ENCODE data around the gene PLXNA3.

The PLXNA3 gene

DNA sequence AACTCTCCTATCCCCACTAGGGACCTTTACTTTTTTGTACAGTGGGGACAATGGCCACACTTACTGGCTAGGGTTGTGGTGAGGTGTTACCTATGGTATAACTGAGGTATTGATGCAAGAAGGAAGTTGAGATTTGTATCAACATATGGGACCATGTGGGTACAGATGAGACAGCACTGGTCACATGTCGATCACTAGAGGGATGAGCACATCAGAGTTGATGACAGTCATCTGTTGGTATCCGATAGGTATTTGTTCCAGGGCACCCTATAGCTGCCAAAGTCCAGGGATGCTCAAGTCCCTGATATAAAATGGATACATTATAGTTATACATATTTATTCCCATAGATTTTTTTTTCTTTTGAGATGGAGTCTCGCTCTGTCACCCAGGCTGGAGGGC lies 44.9 kb downstream of the PLXNA3 start:
- Histone ChIP-seq H2AFZ (ENCODE audit: low read length) (no peak overlapping the region), H3K9ac (ENCODE audit: low read length) (no peak overlapping the region), H3K4me3 (ENCODE audit: low read length) (no peak overlapping the region), H3F3A (ENCODE audit: insufficient read depth, low read length) (no peaks in the 10 kb centered on the region), H4K20me1 (ENCODE audit: insufficient read depth, low read length) (no peaks in the 10 kb centered on the region), H3K27me3 (replicated peaks; ENCODE audit: insufficient read depth, low read length) (no peaks in the 10 kb centered on the region), H3K9me3 (replicated peaks; ENCODE audit: insufficient read depth, low read length) (no peaks in the 10 kb centered on the region), H3K4me2 (ENCODE audit: low read depth, low read length) (no peak overlapping the region), H3K4me1 (ENCODE audit: low read length) (no peaks in the 10 kb centered on the region), H3K9me2 (replicated peaks; ENCODE audit: insufficient read depth, low read length) (no peaks in the 10 kb centered on the region), H3K36me3 (replicated peaks; ENCODE audit: insufficient read depth, low read length) (no peaks in the 10 kb centered on the region), H3K79me2 (ENCODE audit: low read length) (no peaks in the 10 kb centered on the region), H3K27ac (ENCODE audit: low read length) (no peak overlapping the region)
- TF ChIP-seq EZH2phosphoT487 (IDR thresholded peaks at IDR 0.05; ENCODE audit: low read length): no peak
- TF ChIP-seq, protein P1, sequence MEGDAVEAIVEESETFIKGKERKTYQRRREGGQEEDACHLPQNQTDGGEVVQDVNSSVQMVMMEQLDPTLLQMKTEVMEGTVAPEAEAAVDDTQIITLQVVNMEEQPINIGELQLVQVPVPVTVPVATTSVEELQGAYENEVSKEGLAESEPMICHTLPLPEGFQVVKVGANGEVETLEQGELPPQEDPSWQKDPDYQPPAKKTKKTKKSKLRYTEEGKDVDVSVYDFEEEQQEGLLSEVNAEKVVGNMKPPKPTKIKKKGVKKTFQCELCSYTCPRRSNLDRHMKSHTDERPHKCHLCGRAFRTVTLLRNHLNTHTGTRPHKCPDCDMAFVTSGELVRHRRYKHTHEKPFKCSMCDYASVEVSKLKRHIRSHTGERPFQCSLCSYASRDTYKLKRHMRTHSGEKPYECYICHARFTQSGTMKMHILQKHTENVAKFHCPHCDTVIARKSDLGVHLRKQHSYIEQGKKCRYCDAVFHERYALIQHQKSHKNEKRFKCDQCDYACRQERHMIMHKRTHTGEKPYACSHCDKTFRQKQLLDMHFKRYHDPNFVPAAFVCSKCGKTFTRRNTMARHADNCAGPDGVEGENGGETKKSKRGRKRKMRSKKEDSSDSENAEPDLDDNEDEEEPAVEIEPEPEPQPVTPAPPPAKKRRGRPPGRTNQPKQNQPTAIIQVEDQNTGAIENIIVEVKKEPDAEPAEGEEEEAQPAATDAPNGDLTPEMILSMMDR (IDR thresholded peaks at IDR 0.05; ENCODE audit: low read length): no peak
- TF ChIP-seq EZH2 (optimal IDR thresholded peaks at IDR 0.05; ENCODE audit: low read depth, low read length): no peak
- DNase-seq: no peak

DNA sequence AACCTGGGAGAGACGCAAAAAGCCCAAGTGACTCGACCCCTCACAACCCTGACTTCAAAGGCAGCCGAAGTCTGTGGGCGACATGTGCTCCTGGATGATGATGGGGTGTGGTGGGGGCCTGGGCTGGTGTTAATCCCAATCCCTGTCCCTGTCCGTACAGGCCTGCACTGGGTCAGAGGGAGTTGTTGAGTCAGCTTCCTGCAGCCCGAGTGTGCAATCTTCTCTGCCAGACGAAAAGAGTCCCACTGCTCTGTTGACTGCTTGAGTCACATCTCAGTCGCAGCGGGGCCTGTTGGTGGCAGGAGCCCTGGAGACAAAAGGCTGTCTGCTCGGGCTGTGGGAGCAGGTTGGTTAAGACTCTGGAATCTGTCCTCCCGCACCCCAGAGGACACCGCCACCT lies 47.7 kb downstream of the PLXNA3 start:
- Histone ChIP-seq H3K4me2 (ENCODE audit: low read depth, low read length) (no peak overlapping the region), H3K9me2 (replicated peaks; ENCODE audit: insufficient read depth, low read length) (no peaks in the 10 kb centered on the region), H3K4me1 (ENCODE audit: low read length) (no peaks in the 10 kb centered on the region), H2AFZ (ENCODE audit: low read length) (no peak overlapping the region), H3K79me2 (ENCODE audit: low read length) (no peaks in the 10 kb centered on the region), H3K9me3 (replicated peaks; ENCODE audit: insufficient read depth, low read length) (no peaks in the 10 kb centered on the region), H4K20me1 (ENCODE audit: insufficient read depth, low read length) (no peaks in the 10 kb centered on the region), H3K4me3 (ENCODE audit: low read length) (no peak overlapping the region), H3K36me3 (replicated peaks; ENCODE audit: insufficient read depth, low read length) (no peaks in the 10 kb centered on the region), H3F3A (ENCODE audit: insufficient read depth, low read length) (no peaks in the 10 kb centered on the region), H3K9ac (ENCODE audit: low read length) (no peak overlapping the region), H3K27ac (ENCODE audit: low read length) (no peak overlapping the region), H3K27me3 (replicated peaks; ENCODE audit: insufficient read depth, low read length) (no peaks in the 10 kb centered on the region)
- no peak for DNase-seq
- TF ChIP-seq, protein P1 (IDR thresholded peaks at IDR 0.05; ENCODE audit: low read length): no peak
- TF ChIP-seq EZH2 (optimal IDR thresholded peaks at IDR 0.05; ENCODE audit: low read depth, low read length) (no peak), EZH2phosphoT487 (IDR thresholded peaks at IDR 0.05; ENCODE audit: low read length) (no peak)

DNA sequence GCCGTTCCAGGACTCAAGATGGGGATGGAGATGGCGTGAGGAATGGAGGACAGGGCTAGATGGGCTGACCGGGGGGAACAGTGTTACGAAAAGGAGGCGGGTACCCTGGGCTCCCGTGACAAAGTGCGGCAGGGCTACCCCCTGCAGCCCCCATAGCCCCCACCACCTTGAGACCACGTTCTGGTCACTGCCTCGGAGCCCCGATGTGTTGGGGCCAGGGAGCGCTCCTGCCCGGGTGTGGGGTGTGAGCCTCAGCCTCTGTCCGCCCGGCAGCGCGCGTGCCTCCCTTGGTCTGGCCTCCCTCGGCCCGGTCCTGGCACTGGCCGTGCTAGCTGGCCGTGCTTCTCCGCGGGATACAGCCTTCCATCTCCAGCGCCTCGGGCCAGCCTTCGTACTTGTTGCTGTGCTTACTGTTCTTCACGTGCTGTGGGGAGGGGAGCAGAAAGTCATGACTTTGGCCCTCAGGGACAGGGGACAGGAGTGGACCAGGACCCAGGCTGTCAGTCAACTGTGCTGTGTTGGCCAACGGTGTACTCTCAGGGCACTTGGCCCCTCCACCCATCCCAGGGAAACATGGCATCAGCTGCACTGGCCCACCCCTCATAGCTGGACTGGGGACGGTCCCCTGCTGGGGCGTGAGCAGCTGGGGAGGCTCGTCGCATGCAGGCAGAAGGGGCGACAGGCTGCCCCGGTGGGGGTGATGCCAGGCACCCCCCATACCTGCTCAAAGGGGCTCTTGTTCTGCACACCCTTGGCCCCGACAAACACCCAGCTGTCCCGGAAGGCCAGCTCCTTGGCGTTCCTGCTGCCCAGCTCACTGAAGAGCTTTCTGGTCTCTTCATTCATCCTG lies 48.6 kb downstream of the PLXNA3 start:
- H3K36me3 ChIP-seq (replicated peaks; ENCODE audit: insufficient read depth, low read length): no peaks in the 10 kb centered on the region

More for the DNA sequence above, 48.6 kb downstream of the PLXNA3 start:
- DNase-seq: no peak
- no peaks in the 10 kb centered on the region for H3K9me2 ChIP-seq (replicated peaks; ENCODE audit: insufficient read depth, low read length)
- no peaks in the 10 kb centered on the region for H3K27me3 ChIP-seq (replicated peaks; ENCODE audit: insufficient read depth, low read length)
- H3K27ac ChIP-seq (ENCODE audit: low read length): no peak overlapping the region
- no peak for TF ChIP-seq EZH2phosphoT487 (IDR thresholded peaks at IDR 0.05; ENCODE audit: low read length)
- TF ChIP-seq EZH2 (optimal IDR thresholded peaks at IDR 0.05; ENCODE audit: low read depth, low read length): no peak
- TF ChIP-seq, protein P1 (IDR thresholded peaks at IDR 0.05; ENCODE audit: low read length): no peak
- H3K4me1 ChIP-seq (ENCODE audit: low read length): no peaks in the 10 kb centered on the region
- no peak overlapping the region for H3K4me2 ChIP-seq (ENCODE audit: low read depth, low read length)
- no peak overlapping the region for H2AFZ ChIP-seq (ENCODE audit: low read length)
- H3K9ac ChIP-seq (ENCODE audit: low read length): no peak overlapping the region
- no peaks in the 10 kb centered on the region for H3K79me2 ChIP-seq (ENCODE audit: low read length)
- no peaks in the 10 kb centered on the region for H3K9me3 ChIP-seq (replicated peaks; ENCODE audit: insufficient read depth, low read length)
- H3K4me3 ChIP-seq (ENCODE audit: low read length): no peak overlapping the region
- H4K20me1 ChIP-seq (ENCODE audit: insufficient read depth, low read length): no peaks in the 10 kb centered on the region
- no peaks in the 10 kb centered on the region for H3F3A ChIP-seq (ENCODE audit: insufficient read depth, low read length)
